IMR-90 (cell line): ENCODE data around the gene PNKD. TPM values are rescaled to one million over a fixed set of nuclear protein-coding genes. Genes with fewer than 3 reads are reported as not detected.

Source experiments
- ATAC-seq: fragments of 200-7000 bp; cut with Tn5 transposase; 2 replicates; pipeline ENCODE4 v1.9.1; 2020; ENCODE audit warnings: low read depth, mild to moderate bottlenecking, moderate library complexity
- BruUV-seq: library from RNA; stranded (reverse); fragments of 400-500 nt; replicated peaks from 2 replicates; lab custom pipeline; 2021; lab: Mats Ljungman, UMichigan
- CTCF ChIA-PET: fragments of 300-600 bp; formaldehyde crosslinking; extraction: SDS; loops from one replicate; lab custom pipeline; 2021; ENCODE audit warnings: antibody characterized with exemption; lab: Yijun Ruan, JAX
- POLR2A ChIA-PET: fragments of 300-600 bp; sonication (Branson Sonifier 250); formaldehyde crosslinking; loops from one replicate; lab custom pipeline; 2022; ENCODE audit warnings: antibody characterized with exemption; ENCODE audit not compliant: unreplicated experiment; lab: Charles Lee
- DNase-seq: peaks from one replicate; pipeline ENCODE4 v3.0.0; 2013
- H2AFZ ChIP-seq: replicated peaks from 2 replicates; pipeline ENCODE3; 2013; ENCODE audit warnings: low read length, mild to moderate bottlenecking; ENCODE audit not compliant: poor library complexity
- H2AK5ac ChIP-seq: 2 replicates; pipeline ENCODE4 v1.6.1; 2013; ENCODE audit warnings: low read depth, low read length, inconsistent platforms
- H2AK9ac ChIP-seq: replicated peaks from 2 replicates; pipeline ENCODE3; 2013; ENCODE audit warnings: mild to moderate bottlenecking, low read depth, low read length, moderate library complexity; ENCODE audit not compliant: poor library complexity
- H2BK120ac ChIP-seq: 2 replicates; pipeline ENCODE4 v1.6.1; 2013; ENCODE audit warnings: low read depth, low read length, inconsistent platforms
- H2BK15ac ChIP-seq: 3 replicates; pipeline ENCODE4 v1.6.1; 2013; ENCODE audit warnings: low read depth, low read length, inconsistent platforms
- H2BK20ac ChIP-seq: 2 replicates; pipeline ENCODE4 v1.6.1; 2013; ENCODE audit warnings: low read depth, mild to moderate bottlenecking, inconsistent platforms, low read length, moderate library complexity
- H2BK5ac ChIP-seq: 2 replicates; pipeline ENCODE4 v1.6.1; 2013; ENCODE audit warnings: mild to moderate bottlenecking, low read depth, low read length, inconsistent platforms; ENCODE audit not compliant: poor library complexity, severe bottlenecking
- H3K14ac ChIP-seq: replicated peaks from 2 replicates; pipeline ENCODE4 v1.6.1; 2013; ENCODE audit warnings: low read depth, low read length, inconsistent platforms
- H3K18ac ChIP-seq: 2 replicates; pipeline ENCODE4 v1.6.1; 2013; ENCODE audit warnings: low read depth, low read length, control low read depth
- H3K23ac ChIP-seq: 2 replicates; pipeline ENCODE4 v1.6.1; 2013; ENCODE audit warnings: low read depth, low read length, inconsistent platforms
- H3K27ac ChIP-seq: 2 replicates; pipeline ENCODE4 v1.5.1; 2013; ENCODE audit warnings: mild to moderate bottlenecking, control low read depth, low read length; ENCODE audit not compliant: insufficient read depth
- H3K27me3 ChIP-seq: 2 replicates; pipeline ENCODE4 v1.6.1; 2013; ENCODE audit warnings: low read length; ENCODE audit not compliant: control insufficient read depth, insufficient read depth
- H3K36me3 ChIP-seq: 2 replicates; pipeline ENCODE4 v1.6.1; 2013; ENCODE audit warnings: low read length, mixed read lengths; ENCODE audit not compliant: control insufficient read depth, insufficient read depth
- H3K4ac ChIP-seq: 2 replicates; pipeline ENCODE4 v1.6.1; 2013; ENCODE audit warnings: low read depth, low read length, inconsistent platforms
- H3K4me1 ChIP-seq: 2 replicates; pipeline ENCODE4 v1.6.1; 2013; ENCODE audit warnings: low read length, mixed read lengths; ENCODE audit not compliant: control insufficient read depth, insufficient read depth
- H3K4me2 ChIP-seq: 2 replicates; pipeline ENCODE4 v1.6.1; 2013; ENCODE audit warnings: low read depth, mild to moderate bottlenecking, control low read depth, low read length, moderate library complexity
- H3K4me3 ChIP-seq: 2 replicates; pipeline ENCODE4 v1.5.1; 2013; ENCODE audit warnings: low read depth, mild to moderate bottlenecking, control low read depth, low read length, moderate library complexity; ENCODE audit not compliant: insufficient read depth
- H3K56ac ChIP-seq: 2 replicates; pipeline ENCODE4 v1.6.1; 2013; ENCODE audit warnings: low read length, inconsistent platforms; ENCODE audit not compliant: insufficient read depth; ENCODE audit errors: extremely low read depth
- H3K79me1 ChIP-seq, 2 experiments: 2 replicates each; pipeline ENCODE4 v1.6.1; 2013; ENCODE audit warnings: low read length in 2 of 2, inconsistent platforms in 1 of 2, low read depth in 1 of 2
- H3K9ac ChIP-seq: 2 replicates; pipeline ENCODE4 v1.6.1; 2013; ENCODE audit warnings: low read depth, low read length, control low read depth
- H3K9me1 ChIP-seq: 2 replicates; pipeline ENCODE4 v1.6.1; 2013; ENCODE audit warnings: low read length, inconsistent platforms; ENCODE audit not compliant: insufficient read depth
- H3K9me3 ChIP-seq: 2 replicates; pipeline ENCODE4 v1.6.1; 2013; ENCODE audit warnings: low read length; ENCODE audit not compliant: control insufficient read depth, insufficient read depth
- H4K20me1 ChIP-seq: 2 replicates; pipeline ENCODE4 v1.6.1; 2013; ENCODE audit warnings: low read length, inconsistent platforms; ENCODE audit not compliant: insufficient read depth
- H4K5ac ChIP-seq: 2 replicates; pipeline ENCODE4 v1.6.1; 2013; ENCODE audit warnings: mild to moderate bottlenecking, low read depth, low read length, control low read depth
- H4K8ac ChIP-seq, 2 experiments: 2 replicates each; pipeline ENCODE4 v1.6.1; 2013; ENCODE audit warnings: low read depth in 2 of 2, low read length in 2 of 2, control low read depth in 1 of 2, inconsistent platforms in 1 of 2
- H4K91ac ChIP-seq: 2 replicates; pipeline ENCODE4 v1.6.1; 2013; ENCODE audit warnings: low read depth, low read length, inconsistent platforms; ENCODE audit not compliant: insufficient read depth
- CHD1 ChIP-seq: IDR thresholded peaks from 2 replicates; pipeline ENCODE4 v1.6.1; 2012; ENCODE audit warnings: low read depth, low read length, improper control_type of control experiment
- POLR2A ChIP-seq: IDR thresholded peaks from 2 replicates; pipeline ENCODE4 v1.6.1; 2012; ENCODE audit warnings: mild to moderate bottlenecking, low read depth, low read length
- WGBS, 2 experiments: methylation state at CpG; one replicate each; pipeline versions ENCODE4 v1.1.5 to v1.1.7; 2013; ENCODE audit warnings: missing lambda C conversion rate in 2 of 2; ENCODE audit not compliant: insufficient read length in 1 of 2; ENCODE audit errors: extremely low coverage in 2 of 2; 5-methylcytosine and 5-hydroxymethylcytosine counted together
- dilution Hi-C: fragments of 300-500 bp; cut with HindIII; formaldehyde crosslinking; loops from one replicate; pipeline ENCODE4 v1.14.3; 2018; ENCODE audit warnings: low sequenced_read_pairs; ENCODE audit not compliant: unreplicated experiment
- in situ Hi-C: fragments of 300-500 bp; cut with MboI; formaldehyde crosslinking; loops from 3 replicates; pipeline ENCODE4 v1.14.3; 2019; ENCODE audit warnings: low sequenced_read_pairs, inconsistent platforms, mixed read lengths
- intact Hi-C: fragments of 100-400 bp; cut with micrococcal nuclease; formaldehyde crosslinking; loops from 2 replicates; pipeline ENCODE4 v1.10.0; 2022
- polyA plus RNA-seq, 3 experiments: library from polyadenylated mRNA; depleted of rRNA; stranded (reverse); fragments of >200 nt; gene quantifications; 2 replicates each; pipeline ENCODE4 v1.2.3, GENCODE V29; 2012; ENCODE audit warnings: low replicate concordance in 1 of 3
- total RNA-seq: library from RNA; depleted of rRNA; stranded (reverse); fragments of >200 nt; gene quantifications from 2 replicates; pipeline ENCODE4 v1.2.3, GENCODE V29; 2012

PNKD gene
- total and polyA plus RNA-seq, 2 of the 4 experiments (the other 2 are of a cell fraction), result 19.2 to 68.5 TPM

- no peak overlapping the region for H2AK9ac ChIP-seq
- ATAC-seq (no peak), DNase-seq (no peak)
- no peak overlapping the region for H3K4me3 ChIP-seq
- H2AK5ac ChIP-seq, result no peak overlapping the region
- peaks cover 14% of the 10 kb centered on the region for H4K20me1 ChIP-seq
- no peak overlapping the region for H4K5ac ChIP-seq
- no peak overlapping the region for H2BK15ac ChIP-seq
- H4K8ac ChIP-seq, result no peak overlapping the region
- in situ Hi-C loops, result loop anchor here (10.0 kb wide), 1 partner anchor 116 kb away; the partner anchor contains the start of gene CTDSP1
- WGBS, 2 experiments, result 76% methylated on average over 4 of the region's 16 CpGs; no CpG with 5 or more reads in 1 of the 2 experiments
- intact Hi-C loops, result loop anchor here (10.0 kb wide), 1 partner anchor 286 kb away; the partner anchor contains the start of genes CNOT9 and USP37
- H4K91ac ChIP-seq, result no peak overlapping the region
- H3K9ac ChIP-seq, result no peak overlapping the region
- ChIA-PET POLR2A (interaction anchor here (0.7 kb wide), 1 partner anchor 8 kb away, joined by 3 read pairs; no protein-coding TSS in a partner anchor), CTCF (no interaction called here)
- dilution Hi-C loops, result no loop called here
- no peak overlapping the region for H3K27ac ChIP-seq
- BruUV-seq, result no TSS peak
- H3K79me1 ChIP-seq, result peaks cover 5 to 83% of the 10 kb centered on the region in 2 experiments
- H2AFZ ChIP-seq, result no peak overlapping the region
- H2BK120ac ChIP-seq, result no peak overlapping the region
- no peak overlapping the region for H3K4me2 ChIP-seq
- no peaks in the 10 kb centered on the region for H3K27me3 ChIP-seq
- H3K4ac ChIP-seq, result no peak overlapping the region
- H3K23ac ChIP-seq, result no peak overlapping the region
- peaks cover 18% of the 10 kb centered on the region for H3K4me1 ChIP-seq
- H3K9me3 ChIP-seq, result no peaks in the 10 kb centered on the region
- no peak overlapping the region for H3K56ac ChIP-seq
- H2BK5ac ChIP-seq, result no peak overlapping the region
- no peaks in the 10 kb centered on the region for H3K9me1 ChIP-seq
- peaks cover 71% of the 10 kb centered on the region for H3K36me3 ChIP-seq
- no peak overlapping the region for H2BK20ac ChIP-seq
- no peak overlapping the region for H3K18ac ChIP-seq
- TF ChIP-seq POLR2A, result no peak
- no peak for TF ChIP-seq CHD1
- no peak overlapping the region for H3K14ac ChIP-seq
Observed at GRCh38 chr2:218278531-218279360, 8.4 kb downstream of the PNKD start.
